ENCODE measurements around the gene CFAP69.
"Not testable (repeated sequence)": the region's sequence is repeated elsewhere in the genome, so short reads cannot be mapped to it uniquely, and the experiment has no call there.

The CFAP69 gene

GRCh38 chr7:90326500-90326899 is 81.5 kb downstream of the CFAP69 start:
- H3K27ac ChIP-seq (ENCODE audit: insufficient read depth, low read depth, low read length, poor library complexity, severe bottlenecking) = no peak overlapping the region
- H3K36me3 ChIP-seq (ENCODE audit: control insufficient read depth, insufficient read depth, low read length) = no peaks in the 10 kb centered on the region
- no peak overlapping the region for H3K4me3 ChIP-seq (ENCODE audit: insufficient read depth, low read depth, low read length)
- peaks cover 24% of the 10 kb centered on the region for H3K27me3 ChIP-seq (ENCODE audit: control insufficient read depth, insufficient read depth, low read length, poor library complexity, severe bottlenecking)
- no peaks in the 10 kb centered on the region for H3K9me3 ChIP-seq (ENCODE audit: control insufficient read depth, low read length)
- H3K4me1 ChIP-seq (ENCODE audit: control insufficient read depth, insufficient read depth, low read length) = no peaks in the 10 kb centered on the region
- WGBS, 2 experiments = 17 to 44% methylated on average over 1 of the region's 1 CpG

DNA sequence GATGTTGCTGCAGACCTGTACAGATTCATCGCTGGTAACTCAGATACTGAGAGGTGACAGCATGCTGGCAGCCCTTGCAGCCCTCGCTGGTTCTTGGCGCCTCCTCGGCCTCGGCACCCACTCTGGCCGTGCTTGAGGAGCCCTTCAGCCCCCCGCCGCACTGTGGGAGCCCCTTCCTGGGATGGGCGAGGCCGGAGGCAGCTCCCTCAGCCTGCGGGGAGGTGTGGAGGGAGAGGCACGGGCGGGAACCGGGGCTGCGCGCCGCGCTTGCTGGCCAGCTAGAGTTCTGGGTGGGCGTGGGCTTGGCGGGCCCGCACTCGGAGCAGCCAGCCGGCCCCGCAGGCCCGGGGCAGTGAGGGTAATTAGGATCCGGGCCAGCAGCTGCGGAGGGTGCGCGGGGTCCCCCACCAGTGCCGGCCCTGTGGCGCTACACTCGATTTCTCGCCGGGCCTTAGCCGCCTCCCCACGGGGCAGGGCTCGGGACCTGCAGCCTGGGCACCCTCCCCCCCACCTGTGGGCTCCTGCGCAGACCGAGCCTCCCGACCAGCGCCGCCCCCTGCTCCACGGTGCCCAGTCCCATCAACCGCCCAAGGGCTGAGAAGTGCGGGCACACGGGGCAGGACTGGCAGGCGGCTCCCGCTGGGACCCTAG is 89.3 kb downstream of the CFAP69 start:
- H3K36me3 ChIP-seq (ENCODE audit: control insufficient read depth, insufficient read depth, low read length) = no peaks in the 10 kb centered on the region
- WGBS, 2 experiments = 95% methylated on average over 48 of the region's 48 CpGs

DNA sequence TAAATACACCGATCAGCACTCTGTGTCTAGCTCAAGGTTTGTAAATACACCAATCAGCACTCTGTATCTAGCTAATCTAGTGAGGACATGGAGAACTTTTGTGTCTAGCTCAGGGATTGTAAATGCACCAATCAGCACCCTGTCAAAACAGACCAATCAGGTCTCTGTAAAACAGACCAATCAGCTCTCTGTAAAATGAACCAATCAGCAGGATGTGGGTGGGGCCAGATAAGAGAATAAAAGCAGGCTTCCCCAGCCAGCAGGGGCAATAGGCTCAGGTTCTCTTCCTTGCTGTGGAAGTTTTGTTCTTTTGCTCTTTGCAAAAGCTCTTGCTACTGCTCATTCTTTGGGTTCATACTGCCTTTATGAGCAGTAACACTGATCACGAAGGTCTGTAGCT is 90.0 kb downstream of the CFAP69 start:
- H3K27me3 ChIP-seq (ENCODE audit: control insufficient read depth, insufficient read depth, low read length, poor library complexity, severe bottlenecking); H3K36me3 ChIP-seq (ENCODE audit: control insufficient read depth, insufficient read depth, low read length); H3K9me3 ChIP-seq (ENCODE audit: control insufficient read depth, low read length); H3K27ac ChIP-seq (ENCODE audit: insufficient read depth, low read depth, low read length, poor library complexity, severe bottlenecking); H3K4me3 ChIP-seq (ENCODE audit: insufficient read depth, low read depth, low read length); H3K4me1 ChIP-seq (ENCODE audit: control insufficient read depth, insufficient read depth, low read length): not testable (repeated sequence)
- WGBS, 2 experiments = 90 to 96% methylated on average over 2 of the region's 2 CpGs

More for the DNA sequence above, 89.3 kb downstream of the CFAP69 start:
- Histone ChIP-seq H3K27me3 (ENCODE audit: control insufficient read depth, insufficient read depth, low read length, poor library complexity, severe bottlenecking) (no peaks in the 10 kb centered on the region), H3K27ac (ENCODE audit: insufficient read depth, low read depth, low read length, poor library complexity, severe bottlenecking) (no peak overlapping the region), H3K9me3 (ENCODE audit: control insufficient read depth, low read length) (no peaks in the 10 kb centered on the region), H3K4me1 (ENCODE audit: control insufficient read depth, insufficient read depth, low read length) (no peaks in the 10 kb centered on the region), H3K4me3 (ENCODE audit: insufficient read depth, low read depth, low read length) (no peak overlapping the region)

- no peaks in the 10 kb centered on the region for H3K36me3 ChIP-seq (ENCODE audit: control insufficient read depth, insufficient read depth, low read length)
- no peak overlapping the region for H3K27ac ChIP-seq (ENCODE audit: insufficient read depth, low read depth, low read length, poor library complexity, severe bottlenecking)
- no peaks in the 10 kb centered on the region for H3K27me3 ChIP-seq (ENCODE audit: control insufficient read depth, insufficient read depth, low read length, poor library complexity, severe bottlenecking)
- no peaks in the 10 kb centered on the region for H3K4me1 ChIP-seq (ENCODE audit: control insufficient read depth, insufficient read depth, low read length)
- no peaks in the 10 kb centered on the region for H3K9me3 ChIP-seq (ENCODE audit: control insufficient read depth, low read length)
- no peak overlapping the region for H3K4me3 ChIP-seq (ENCODE audit: insufficient read depth, low read depth, low read length)
Observed at GRCh38 chr7:90337106-90337505, 92.1 kb downstream of the CFAP69 start.

- Histone ChIP-seq H3K27me3 (ENCODE audit: control insufficient read depth, insufficient read depth, low read length, poor library complexity, severe bottlenecking) (no peaks in the 10 kb centered on the region), H3K4me3 (ENCODE audit: insufficient read depth, low read depth, low read length) (no peak overlapping the region), H3K36me3 (ENCODE audit: control insufficient read depth, insufficient read depth, low read length) (no peaks in the 10 kb centered on the region), H3K4me1 (ENCODE audit: control insufficient read depth, insufficient read depth, low read length) (no peaks in the 10 kb centered on the region), H3K27ac (ENCODE audit: insufficient read depth, low read depth, low read length, poor library complexity, severe bottlenecking) (no peak overlapping the region), H3K9me3 (ENCODE audit: control insufficient read depth, low read length) (no peaks in the 10 kb centered on the region)
Observed at GRCh38 chr7:90345016-90345415, 100.0 kb downstream of the CFAP69 start.

GRCh38 chr7:90345595-90346335 is 100.8 kb downstream of the CFAP69 start:
- no peaks in the 10 kb centered on the region for H3K36me3 ChIP-seq (ENCODE audit: control insufficient read depth, insufficient read depth, low read length)
- H3K9me3 ChIP-seq (ENCODE audit: control insufficient read depth, low read length) = no peaks in the 10 kb centered on the region
- H3K27me3 ChIP-seq (ENCODE audit: control insufficient read depth, insufficient read depth, low read length, poor library complexity, severe bottlenecking) = no peaks in the 10 kb centered on the region
- peak overlapping the region; percentile 91 for H3K4me3 ChIP-seq (ENCODE audit: insufficient read depth, low read depth, low read length)
- 24 to 26% methylated on average over 17 to 18 of the region's 18 CpGs for WGBS, 2 experiments
- H3K4me1 ChIP-seq (ENCODE audit: control insufficient read depth, insufficient read depth, low read length) = no peaks in the 10 kb centered on the region
- H3K27ac ChIP-seq (ENCODE audit: insufficient read depth, low read depth, low read length, poor library complexity, severe bottlenecking) = no peak overlapping the region

DNA sequence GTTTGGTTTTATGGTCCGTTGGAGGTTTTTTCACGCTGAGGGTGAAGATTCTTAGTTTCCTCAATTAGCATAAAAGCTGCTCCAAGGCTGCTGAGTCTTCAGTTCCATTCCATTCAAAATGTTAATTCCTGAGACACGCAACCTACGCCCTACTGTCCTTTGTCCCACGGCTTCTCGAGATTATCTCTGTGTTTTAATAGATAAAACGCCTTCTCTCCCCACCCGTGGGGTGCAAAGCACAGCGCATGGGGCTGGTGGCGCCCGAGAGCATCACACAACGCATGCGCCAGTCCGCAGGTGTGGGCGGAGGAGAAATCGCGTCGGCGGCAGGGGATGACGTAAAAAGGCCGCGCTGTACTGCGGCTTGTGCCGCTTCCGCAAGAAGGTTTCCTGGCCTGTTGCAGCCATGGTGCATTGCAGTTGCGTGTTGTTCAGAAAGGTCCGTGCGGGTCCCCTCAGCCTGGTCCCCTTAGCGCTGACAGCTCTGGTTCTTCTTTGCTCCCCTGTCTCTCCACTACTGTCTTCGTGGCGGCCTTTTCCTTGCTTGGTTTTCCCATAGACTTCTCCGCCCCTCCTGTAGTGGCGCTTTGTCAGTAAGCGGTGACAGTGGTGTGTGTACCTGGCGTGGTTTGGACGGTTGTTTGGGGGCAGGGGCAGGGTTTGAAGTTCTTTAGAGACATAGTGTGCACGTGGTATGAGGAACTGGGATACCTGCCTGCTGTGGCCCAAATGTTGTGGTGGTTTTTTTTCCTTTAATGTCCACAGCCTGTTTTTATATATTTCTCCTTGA is 101.6 kb downstream of the CFAP69 start, which contains the start of gene GTPBP10:
Gene GTPBP10, plus strand, starts transcription at position 381 of the 790 bp plus-strand sequence. Its CDS starts 26 bp downstream, at position 407.
- Histone ChIP-seq H3K9me3 (ENCODE audit: control insufficient read depth, low read length) (no peaks in the 10 kb centered on the region), H3K27me3 (ENCODE audit: control insufficient read depth, insufficient read depth, low read length, poor library complexity, severe bottlenecking) (no peaks in the 10 kb centered on the region), H3K27ac (ENCODE audit: insufficient read depth, low read depth, low read length, poor library complexity, severe bottlenecking) (peak within 1 kb of the TSS; percentile 71), H3K36me3 (ENCODE audit: control insufficient read depth, insufficient read depth, low read length) (no peaks in the 10 kb centered on the region), H3K4me1 (ENCODE audit: control insufficient read depth, insufficient read depth, low read length) (no peaks in the 10 kb centered on the region), H3K4me3 (ENCODE audit: insufficient read depth, low read depth, low read length) (peak within 1 kb of the TSS; percentile 91)
- 0% methylated on average over 37 of the region's 37 CpGs for WGBS, 2 experiments

DNA sequence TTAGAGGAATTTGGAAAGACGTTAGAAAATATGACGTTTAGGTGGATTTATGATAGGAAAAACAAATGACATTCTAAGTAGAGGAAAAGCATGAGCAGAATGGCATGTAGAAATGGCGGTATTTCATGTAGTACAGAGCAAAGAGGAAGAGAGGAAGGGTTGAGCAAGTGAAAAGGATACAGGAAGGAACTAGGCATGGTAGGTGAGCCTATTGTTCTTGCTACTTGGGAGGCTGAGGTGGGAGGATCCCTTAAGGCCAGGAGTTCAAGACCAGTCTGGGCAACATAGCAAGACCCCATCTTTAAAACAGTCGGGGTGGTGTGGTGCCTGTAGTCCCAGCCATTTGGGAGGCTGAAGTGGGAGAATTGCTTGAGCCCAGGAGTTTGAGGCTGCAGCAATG is 102.8 kb downstream of the CFAP69 start:
- Histone ChIP-seq H3K36me3 (ENCODE audit: control insufficient read depth, insufficient read depth, low read length) (no peaks in the 10 kb centered on the region), H3K9me3 (ENCODE audit: control insufficient read depth, low read length) (no peaks in the 10 kb centered on the region), H3K4me3 (ENCODE audit: insufficient read depth, low read depth, low read length) (peak overlapping the region; percentile 91), H3K27ac (ENCODE audit: insufficient read depth, low read depth, low read length, poor library complexity, severe bottlenecking) (no peak overlapping the region), H3K27me3 (ENCODE audit: control insufficient read depth, insufficient read depth, low read length, poor library complexity, severe bottlenecking) (no peaks in the 10 kb centered on the region), H3K4me1 (ENCODE audit: control insufficient read depth, insufficient read depth, low read length) (no peaks in the 10 kb centered on the region)
- WGBS, 2 experiments = 94% methylated on average over 4 of the region's 4 CpGs

DNA sequence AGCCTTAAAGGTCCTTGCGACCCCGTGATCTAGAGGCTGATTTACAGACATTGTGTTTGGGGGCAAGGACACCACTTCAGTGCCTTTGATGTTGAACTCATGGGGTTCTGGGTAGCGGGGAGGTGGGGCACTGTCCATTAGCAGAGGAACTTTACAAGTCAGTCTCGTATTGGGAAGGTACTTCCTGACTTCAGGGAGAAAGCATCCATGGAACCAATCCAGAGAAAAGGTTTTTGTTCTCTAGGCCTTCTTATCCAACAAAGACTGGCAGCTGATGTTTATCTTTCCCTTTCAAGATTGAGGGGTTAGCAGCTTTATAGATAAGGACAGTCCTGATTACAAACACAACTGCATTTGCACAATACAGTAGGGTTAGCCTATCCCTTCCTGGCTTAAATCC is 104.3 kb downstream of the CFAP69 start:
- no peaks in the 10 kb centered on the region for H3K27me3 ChIP-seq (ENCODE audit: control insufficient read depth, insufficient read depth, low read length, poor library complexity, severe bottlenecking)
- H3K4me1 ChIP-seq (ENCODE audit: control insufficient read depth, insufficient read depth, low read length) = no peaks in the 10 kb centered on the region
- no peak overlapping the region for H3K27ac ChIP-seq (ENCODE audit: insufficient read depth, low read depth, low read length, poor library complexity, severe bottlenecking)
- no peak overlapping the region for H3K4me3 ChIP-seq (ENCODE audit: insufficient read depth, low read depth, low read length)
- 88 to 92% methylated on average over 4 of the region's 4 CpGs for WGBS, 2 experiments
- no peaks in the 10 kb centered on the region for H3K9me3 ChIP-seq (ENCODE audit: control insufficient read depth, low read length)
- H3K36me3 ChIP-seq (ENCODE audit: control insufficient read depth, insufficient read depth, low read length) = no peaks in the 10 kb centered on the region

GRCh38 chr7:90350032-90350431 is 105.1 kb downstream of the CFAP69 start:
- H3K4me1 ChIP-seq (ENCODE audit: control insufficient read depth, insufficient read depth, low read length) = not testable (repeated sequence)
- 87 to 100% methylated on average over 3 of the region's 3 CpGs for WGBS, 2 experiments

More at GRCh38 chr7:90350032-90350431, 105.1 kb downstream of the CFAP69 start:
- H3K4me3 ChIP-seq (ENCODE audit: insufficient read depth, low read depth, low read length); H3K27ac ChIP-seq (ENCODE audit: insufficient read depth, low read depth, low read length, poor library complexity, severe bottlenecking); H3K27me3 ChIP-seq (ENCODE audit: control insufficient read depth, insufficient read depth, low read length, poor library complexity, severe bottlenecking); H3K36me3 ChIP-seq (ENCODE audit: control insufficient read depth, insufficient read depth, low read length); H3K9me3 ChIP-seq (ENCODE audit: control insufficient read depth, low read length): not testable (repeated sequence)

Data from ectodermal cell (in vitro differentiated cells).